Nucleus accumbens (tissue), 56 donors: Measurements from ENCODE around the gene TMEM89.
A peak's percentile ranks its signal among the peaks of the same experiment; 100 is the strongest.

Experiments used
- DNase-seq, 56 donors: peaks; one replicate each; lab custom pipeline; 2025; lab: John Stamatoyannopoulos, UW

TMEM89 gene

GRCh38 chr3:48619541-48620524 is 1.7 kb downstream of the TMEM89 start:
- no peak for DNase-seq

DNA sequence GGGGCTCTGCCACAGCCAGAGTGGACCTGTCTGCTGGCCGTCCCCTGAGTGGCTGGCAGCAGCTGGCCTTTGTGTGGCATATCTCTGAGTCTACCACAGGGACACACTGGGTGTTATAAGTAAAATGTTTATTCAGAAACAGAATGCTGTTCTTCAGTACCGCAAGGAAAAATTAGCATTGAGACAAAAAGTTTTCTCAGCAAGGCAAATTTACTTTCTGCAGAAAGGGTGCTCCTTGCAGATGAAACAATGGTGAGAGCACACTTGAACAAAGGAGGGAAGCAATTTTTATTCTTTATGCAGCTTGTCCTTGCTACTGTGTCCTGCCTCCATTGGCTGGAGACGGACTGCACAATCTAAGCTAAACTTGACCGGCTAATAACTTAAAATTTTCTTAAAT is 4.0 kb downstream of the TMEM89 start:
- no peak for DNase-seq

- DNase-seq = no peak
Observed at GRCh38 chr3:48614044-48614443, 7.5 kb downstream of the TMEM89 start.

GRCh38 chr3:48612309-48612708 is 9.3 kb downstream of the TMEM89 start:
- no peak for DNase-seq

- DNase-seq = peak in 55 of 56 donors; percentile 15 to 93 (median 84)
Observed at GRCh38 chr3:48609088-48610005, 12.2 kb downstream of the TMEM89 start, which contains the start of gene UQCRC1. UQCRC1 (minus strand) TSS chr3:48609646; CDS start chr3:48609620, 26 bp downstream.

GRCh38 chr3:48607519-48607918 is 14.1 kb downstream of the TMEM89 start:
- no peak for DNase-seq

GRCh38 chr3:48601622-48601994 is 20.0 kb downstream of the TMEM89 start:
- no peak for DNase-seq

GRCh38 chr3:48600711-48601621 is 20.6 kb downstream of the TMEM89 start:
- no peak for DNase-seq

GRCh38 chr3:48599509-48600285 is 21.9 kb downstream of the TMEM89 start:
- no peak for DNase-seq

- DNase-seq = no peak
Observed at GRCh38 chr3:48599077-48599501, 22.5 kb downstream of the TMEM89 start.

- DNase-seq = no peak
Observed at GRCh38 chr3:48598323-48599076, 23.1 kb downstream of the TMEM89 start.

DNA sequence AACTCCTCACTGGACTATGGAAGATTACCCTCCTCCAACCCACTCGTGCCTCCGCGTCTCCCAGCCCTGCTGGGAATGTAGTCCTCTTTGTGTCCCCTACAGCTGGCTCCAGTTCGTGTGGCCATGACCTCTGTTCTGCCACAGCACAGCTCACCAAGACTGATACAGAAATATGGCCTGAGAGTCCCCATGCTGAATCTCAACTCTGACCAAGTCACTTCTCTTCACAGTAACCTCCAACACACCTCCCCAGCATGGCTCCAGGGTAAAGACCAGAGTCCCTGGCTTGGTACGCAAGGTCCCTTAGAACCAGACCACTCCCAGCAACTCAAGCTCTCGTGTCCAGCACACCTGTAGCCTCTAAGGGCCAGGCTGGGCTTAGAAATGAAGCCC is 24.2 kb downstream of the TMEM89 start:
- no peak for DNase-seq

- DNase-seq = no peak
Observed at GRCh38 chr3:48596676-48597407, 24.7 kb downstream of the TMEM89 start.

GRCh38 chr3:48596157-48596556 is 25.4 kb downstream of the TMEM89 start:
- no peak for DNase-seq

DNA sequence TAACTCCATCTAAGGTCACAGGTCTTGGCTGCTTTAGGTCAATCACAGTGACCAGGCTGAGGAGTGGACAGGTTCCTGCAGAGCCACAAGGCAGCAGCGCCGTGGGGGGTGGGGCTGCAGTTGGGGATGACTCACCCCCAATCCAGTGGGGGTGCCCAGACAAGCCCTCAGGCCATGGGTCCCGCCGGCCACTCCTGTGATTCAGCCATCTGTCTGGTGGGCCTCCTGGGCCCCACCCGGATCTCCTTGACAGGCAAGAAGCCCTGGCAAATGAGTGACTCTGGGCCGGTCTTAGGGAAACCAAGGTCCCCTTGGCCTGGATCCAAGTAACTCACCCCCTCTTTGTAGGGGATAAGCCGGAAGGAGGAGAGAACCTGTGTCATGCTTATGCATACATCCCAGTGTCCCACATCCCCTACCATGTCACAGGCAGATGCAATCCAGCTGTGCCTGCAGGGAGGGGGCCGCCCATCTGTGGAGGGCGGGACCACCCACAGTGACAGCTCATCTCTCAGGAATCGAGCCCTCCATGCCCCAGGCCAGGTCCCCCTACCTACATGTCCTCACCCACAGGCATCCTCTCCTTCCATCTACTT is 25.9 kb downstream of the TMEM89 start:
- peak in 4 of 56 donors; percentile 13 to 75 (median 42) for DNase-seq

GRCh38 chr3:48595075-48595525 is 26.5 kb downstream of the TMEM89 start, which contains the start of gene COL7A1:
COL7A1 (minus strand) TSS chr3:48595329; CDS start chr3:48595159, 170 bp downstream.
- DNase-seq = peak in 1 of 56 donors; percentile 59
